ENCODE data around the gene RBM19. TPM values are rescaled to one million over a fixed set of nuclear protein-coding genes. Genes with fewer than 3 reads are reported as not detected.

RBM19 gene
- total and polyA plus RNA-seq, 2 donors (not counting 3 experiments of a cell fraction or from before 2014, with no cell fraction given), result 13.2 to 34.4 TPM

DNA sequence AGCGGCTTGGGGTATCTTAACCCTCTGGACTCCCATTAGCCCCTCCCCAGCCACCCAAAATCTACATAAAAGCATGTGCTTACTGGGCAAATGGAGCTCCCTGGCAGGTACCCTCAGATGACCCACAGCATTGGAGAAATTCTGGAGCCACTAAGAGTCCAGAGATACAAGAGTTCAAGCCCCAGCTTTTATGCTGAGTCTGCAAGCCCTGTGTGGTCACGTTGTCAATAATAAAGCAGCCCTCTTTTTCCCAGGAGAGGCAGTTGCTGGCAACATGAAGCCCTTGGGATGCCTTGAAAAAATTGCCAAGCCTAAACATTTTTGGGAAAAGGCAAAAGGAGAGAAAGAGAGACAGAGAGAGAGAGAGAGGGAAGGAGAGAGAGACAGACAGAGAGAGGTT lies 83.4 kb downstream of the RBM19 start:
- no peaks in the 10 kb centered on the region for H4K20me1 ChIP-seq (replicated peaks; ENCODE audit: control insufficient read depth, extremely low read depth, insufficient read depth, low read length)
- DNase-seq (ENCODE audit: low read depth, low spot score) (no peak), FAIRE-seq (no peak)
- H3K9me1 ChIP-seq (replicated peaks; ENCODE audit: control insufficient read depth, extremely low read depth, insufficient read depth, low read length), result no peaks in the 10 kb centered on the region
- TF ChIP-seq, protein P1, sequence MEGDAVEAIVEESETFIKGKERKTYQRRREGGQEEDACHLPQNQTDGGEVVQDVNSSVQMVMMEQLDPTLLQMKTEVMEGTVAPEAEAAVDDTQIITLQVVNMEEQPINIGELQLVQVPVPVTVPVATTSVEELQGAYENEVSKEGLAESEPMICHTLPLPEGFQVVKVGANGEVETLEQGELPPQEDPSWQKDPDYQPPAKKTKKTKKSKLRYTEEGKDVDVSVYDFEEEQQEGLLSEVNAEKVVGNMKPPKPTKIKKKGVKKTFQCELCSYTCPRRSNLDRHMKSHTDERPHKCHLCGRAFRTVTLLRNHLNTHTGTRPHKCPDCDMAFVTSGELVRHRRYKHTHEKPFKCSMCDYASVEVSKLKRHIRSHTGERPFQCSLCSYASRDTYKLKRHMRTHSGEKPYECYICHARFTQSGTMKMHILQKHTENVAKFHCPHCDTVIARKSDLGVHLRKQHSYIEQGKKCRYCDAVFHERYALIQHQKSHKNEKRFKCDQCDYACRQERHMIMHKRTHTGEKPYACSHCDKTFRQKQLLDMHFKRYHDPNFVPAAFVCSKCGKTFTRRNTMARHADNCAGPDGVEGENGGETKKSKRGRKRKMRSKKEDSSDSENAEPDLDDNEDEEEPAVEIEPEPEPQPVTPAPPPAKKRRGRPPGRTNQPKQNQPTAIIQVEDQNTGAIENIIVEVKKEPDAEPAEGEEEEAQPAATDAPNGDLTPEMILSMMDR (IDR thresholded peaks at IDR 0.05; ENCODE audit: extremely low read depth in 1 of 2, insufficient read depth in 1 of 2, low read depth in 1 of 2, low read length in 2 of 2), result no peak
- TF ChIP-seq, protein P2, sequence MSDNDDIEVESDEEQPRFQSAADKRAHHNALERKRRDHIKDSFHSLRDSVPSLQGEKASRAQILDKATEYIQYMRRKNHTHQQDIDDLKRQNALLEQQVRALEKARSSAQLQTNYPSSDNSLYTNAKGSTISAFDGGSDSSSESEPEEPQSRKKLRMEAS (IDR thresholded peaks at IDR 0.05; ENCODE audit: insufficient read depth, insufficient read length), result no peak
- TF ChIP-seq MYC (IDR thresholded peaks at IDR 0.05; ENCODE audit: low read depth, low read length) (no peak), JUN (IDR thresholded peaks at IDR 0.05; ENCODE audit: borderline replicate concordance, insufficient read depth, insufficient read length, low read depth) (no peak), EZH2 (IDR thresholded peaks at IDR 0.05; ENCODE audit: borderline replicate concordance, low read depth, low read length, severe bottlenecking) (no peak), GATA2 (IDR thresholded peaks at IDR 0.05; ENCODE audit: insufficient read depth, insufficient read length, low read depth, low read length) (no peak), POLR2A (IDR thresholded peaks at IDR 0.05; ENCODE audit: low read depth, low read length) (no peak), POLR2AphosphoS5 (IDR thresholded peaks at IDR 0.05; ENCODE audit: insufficient read depth, low read depth, low read length) (no peak), FOS (IDR thresholded peaks at IDR 0.05; ENCODE audit: borderline replicate concordance, insufficient read depth, low read length) (no peak)
- H2AFZ ChIP-seq (ENCODE audit: low read depth, low read length), result no peak overlapping the region
- H3K79me2 ChIP-seq (ENCODE audit: control insufficient read depth, insufficient read depth, low read length), result no peaks in the 10 kb centered on the region
- H3K27ac ChIP-seq (ENCODE audit: insufficient read depth, low read depth, low read length), result no peak overlapping the region
- CTCF ChIA-PET, result interaction anchor here (1.5 to 1.9 kb wide), 2 partner anchors 15 to 457 kb away, joined by 4 to 6 read pairs; no protein-coding TSS in a partner anchor
- H3K4me2 ChIP-seq (ENCODE audit: insufficient read depth, low read length), result no peak overlapping the region
- no peaks in the 10 kb centered on the region for H3K27me3 ChIP-seq (ENCODE audit: control insufficient read depth in 2 of 2, insufficient read depth in 2 of 2, low read length in 2 of 2)
- no peaks in the 10 kb centered on the region for H3K9me3 ChIP-seq (replicated peaks; ENCODE audit: control insufficient read depth, insufficient read depth, low read length)
- H3K9ac ChIP-seq (replicated peaks; ENCODE audit: extremely low read depth, insufficient read depth, low read length), result no peak overlapping the region
- no peaks in the 10 kb centered on the region for H3K36me3 ChIP-seq (ENCODE audit: control insufficient read depth in 2 of 2, extremely low read depth in 1 of 2, insufficient read depth in 2 of 2, low read length in 2 of 2)
- dilution Hi-C loops (cut with MboI; ENCODE audit: extremely low pct_ligation_motif_present, low sequenced_read_pairs) (no loop called here), intact Hi-C loops (cut with micrococcal nuclease) (no loop called here)
- POLR2A ChIA-PET, result no interaction called here
- H3K4me1 ChIP-seq (ENCODE audit: control insufficient read depth, extremely low read depth, insufficient read depth, low read length), result no peaks in the 10 kb centered on the region
- no peak overlapping the region for H3K4me3 ChIP-seq (replicated peaks in 1 of 3; ENCODE audit: insufficient read depth in 1 of 3, low read depth in 1 of 3, low read length in 3 of 3)
- BruUV-seq (replicated peaks), result no TSS peak

Measured in endothelial cell of umbilical vein (primary cell).